ACC112 (cell line): ENCODE measurements around the gene TTYH1.
"Not testable (repeated sequence)": the region's sequence is repeated elsewhere in the genome, so short reads cannot be mapped to it uniquely, and the experiment has no call there.

Source experiments
- H2AFZ ChIP-seq: fragments of 200-600 bp; sonication (generic); one replicate; pipeline ENCODE4 v1.6.0; 2017; ENCODE audit warnings: antibody characterized with exemption, low read length; ENCODE audit not compliant: unreplicated experiment
- H3K27ac ChIP-seq: fragments of 200-600 bp; sonication (generic); 2 replicates; pipeline ENCODE4 v1.5.1; 2014; ENCODE audit warnings: low read depth, mild to moderate bottlenecking, antibody characterized with exemption, low read length, moderate library complexity
- H3K27me3 ChIP-seq: fragments of 200-600 bp; sonication (generic); 2 replicates; pipeline ENCODE4 v1.6.1; 2014; ENCODE audit warnings: mild to moderate bottlenecking, antibody characterized with exemption, low read length, moderate library complexity, mixed read lengths; ENCODE audit not compliant: insufficient read depth
- H3K36me3 ChIP-seq: fragments of 200-600 bp; sonication (generic); 2 replicates; pipeline ENCODE4 v1.6.1; 2016; ENCODE audit warnings: mild to moderate bottlenecking, antibody characterized with exemption, low read length, moderate library complexity, mixed read lengths; ENCODE audit not compliant: insufficient read depth
- H3K4me1 ChIP-seq: fragments of 200-600 bp; sonication (generic); one replicate; pipeline ENCODE4 v1.6.1; 2016; ENCODE audit warnings: low read length, mixed read lengths; ENCODE audit not compliant: insufficient read depth, unreplicated experiment, control insufficient read depth
- H3K4me3 ChIP-seq: fragments of 200-600 bp; sonication (generic); 2 replicates; pipeline ENCODE4 v1.5.1; 2014; ENCODE audit warnings: mild to moderate bottlenecking, low read depth, low read length
- H3K79me2 ChIP-seq: fragments of 200-600 bp; sonication (generic); one replicate; pipeline ENCODE4 v1.6.0; 2016; ENCODE audit warnings: low read length; ENCODE audit not compliant: control insufficient read depth, unreplicated experiment, insufficient read depth

The TTYH1 gene

DNA sequence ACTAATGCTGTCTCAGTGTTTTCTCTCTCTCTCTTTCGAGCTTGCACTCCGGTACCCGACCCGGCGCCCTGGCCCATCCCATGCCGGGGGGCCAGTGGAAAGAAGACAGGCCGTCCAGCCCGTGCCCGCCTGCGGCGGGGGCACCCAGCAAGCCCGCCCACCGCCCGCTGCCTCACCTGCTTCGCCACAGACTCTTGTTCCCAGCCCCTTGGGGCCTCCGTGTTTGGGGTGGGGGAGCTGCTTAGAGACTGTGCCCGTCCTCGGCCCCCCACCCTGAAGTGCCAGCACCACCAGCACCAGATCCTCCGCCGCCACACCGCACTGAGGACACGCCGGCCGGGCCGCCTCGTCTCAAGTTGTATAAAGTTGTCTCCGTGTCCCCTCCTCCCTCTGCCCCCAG is 45.9 kb downstream of the TTYH1 start:
- Histone ChIP-seq H3K27me3 (no peaks in the 10 kb centered on the region), H3K4me3 (no peak overlapping the region), H3K36me3 (no peaks in the 10 kb centered on the region), H3K27ac (no peak overlapping the region), H3K79me2 (peaks cover 12% of the 10 kb centered on the region), H3K4me1 (peaks cover 6% of the 10 kb centered on the region), H2AFZ (no peak overlapping the region)

DNA sequence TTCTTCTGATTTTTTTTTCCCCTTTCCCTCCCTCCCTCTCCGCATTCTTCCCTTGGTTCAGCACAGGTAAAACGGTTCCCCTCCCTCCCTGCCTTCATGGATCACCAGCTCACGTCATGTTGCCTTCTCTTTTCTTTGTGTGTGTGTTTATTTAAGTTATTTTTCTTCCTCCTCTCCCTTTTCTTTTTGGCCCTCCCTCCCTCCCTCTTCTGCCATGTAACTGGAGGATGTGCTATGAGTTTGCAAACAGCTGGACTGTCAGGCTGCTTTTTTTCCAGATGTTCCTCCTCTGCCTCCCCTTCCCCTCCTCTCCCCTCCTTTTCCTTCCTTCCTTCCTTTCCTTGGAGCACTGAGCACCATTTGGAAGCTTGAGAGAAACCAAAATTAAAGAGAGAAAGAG is 46.3 kb downstream of the TTYH1 start:
- Histone ChIP-seq H2AFZ (no peak overlapping the region), H3K36me3 (no peaks in the 10 kb centered on the region), H3K79me2 (peaks cover 12% of the 10 kb centered on the region), H3K27me3 (no peaks in the 10 kb centered on the region), H3K27ac (no peak overlapping the region), H3K4me3 (peak overlapping the region; percentile 80; the same call in 1 of the 2 replicates), H3K4me1 (peaks cover 6% of the 10 kb centered on the region)

DNA sequence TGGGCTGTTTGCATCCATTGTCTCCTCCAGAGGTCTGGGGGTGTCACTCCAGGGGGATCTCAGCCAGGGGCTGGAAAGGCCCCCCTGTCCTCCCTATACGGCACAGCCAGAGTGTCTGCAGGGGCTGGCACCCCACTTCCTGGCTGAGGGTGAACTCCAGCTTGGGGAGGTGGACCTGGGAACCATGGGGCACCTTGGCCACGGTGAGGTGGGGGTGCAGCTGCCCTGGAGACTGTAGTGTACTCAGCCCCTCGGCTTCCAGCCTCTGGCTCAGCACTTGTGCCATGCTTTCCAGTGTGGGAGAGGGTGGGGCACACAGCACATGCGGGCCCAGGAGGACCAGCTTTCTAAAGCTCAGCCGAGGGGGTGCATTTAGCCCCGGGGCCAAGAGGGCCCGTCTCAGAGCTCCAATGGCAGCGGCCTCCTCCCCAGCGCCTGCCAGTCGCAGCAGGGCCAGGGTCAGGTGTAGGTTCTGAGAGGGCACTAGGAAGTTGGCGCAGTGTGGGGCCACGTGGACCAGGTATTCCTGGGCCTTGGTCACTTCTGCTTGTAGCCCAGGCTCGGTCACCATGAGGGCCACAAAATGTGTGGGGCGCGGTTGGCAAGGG is 46.9 kb downstream of the TTYH1 start:
- H3K27ac ChIP-seq: peak overlapping the region; percentile 90; the same call in 1 of the 2 replicates
- peaks cover 12% of the 10 kb centered on the region for H3K79me2 ChIP-seq
- no peak overlapping the region for H2AFZ ChIP-seq
- no peaks in the 10 kb centered on the region for H3K27me3 ChIP-seq
- H3K4me1 ChIP-seq: peaks cover 6% of the 10 kb centered on the region
- peak overlapping the region; percentile 80 for H3K4me3 ChIP-seq
- H3K36me3 ChIP-seq: no peaks in the 10 kb centered on the region

DNA sequence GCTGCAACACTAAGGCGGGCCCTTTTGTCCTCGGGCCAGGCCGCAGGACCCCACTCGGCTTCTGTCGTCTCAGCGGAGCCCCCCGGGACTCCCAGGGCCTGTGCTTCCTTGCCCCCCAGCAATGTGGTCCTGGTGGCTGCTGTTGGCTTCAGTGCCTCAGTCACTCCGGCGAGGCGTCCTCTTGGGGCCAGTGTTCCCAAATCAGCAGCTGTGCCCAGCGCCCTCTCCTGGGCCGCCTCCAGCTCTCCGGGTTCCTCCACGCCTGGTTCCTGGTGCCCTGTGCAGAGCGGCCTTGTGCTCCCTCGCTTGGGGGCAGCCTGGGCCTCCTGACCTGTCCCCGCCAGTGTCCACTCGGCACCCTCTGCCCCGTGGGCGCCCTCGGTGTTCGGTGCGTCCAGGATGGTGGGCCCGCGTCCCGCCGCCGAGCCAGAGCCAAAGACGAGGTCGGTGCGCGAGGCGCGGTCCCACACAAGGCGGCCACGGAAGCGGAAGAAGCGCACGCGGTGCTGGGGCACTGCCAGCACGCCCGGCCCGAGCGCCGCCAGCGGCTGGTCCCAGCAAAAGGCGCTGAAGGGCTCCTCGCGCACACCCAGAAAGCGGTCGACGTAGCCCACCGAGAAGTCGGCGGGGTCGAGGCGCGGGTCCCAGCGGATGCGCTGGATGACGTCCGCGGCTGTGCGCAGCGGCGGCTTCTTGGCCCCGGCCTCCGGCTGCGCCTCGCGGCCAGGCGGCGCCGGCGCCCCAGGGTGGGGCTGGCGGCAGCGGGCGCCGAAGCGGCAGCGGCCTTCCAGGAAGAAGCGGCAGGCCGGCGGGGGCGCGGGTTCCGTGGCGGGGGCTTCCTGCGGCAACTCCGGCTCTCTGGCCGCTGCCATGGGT is 47.6 kb downstream of the TTYH1 start:
- Histone ChIP-seq H3K27me3 (no peaks in the 10 kb centered on the region), H2AFZ (no peak overlapping the region), H3K27ac (peak overlapping the region; percentile 90), H3K36me3 (no peaks in the 10 kb centered on the region), H3K4me3 (peak overlapping the region; percentile 80), H3K79me2 (peaks cover 10% of the 10 kb centered on the region), H3K4me1 (peaks cover 6% of the 10 kb centered on the region)

DNA sequence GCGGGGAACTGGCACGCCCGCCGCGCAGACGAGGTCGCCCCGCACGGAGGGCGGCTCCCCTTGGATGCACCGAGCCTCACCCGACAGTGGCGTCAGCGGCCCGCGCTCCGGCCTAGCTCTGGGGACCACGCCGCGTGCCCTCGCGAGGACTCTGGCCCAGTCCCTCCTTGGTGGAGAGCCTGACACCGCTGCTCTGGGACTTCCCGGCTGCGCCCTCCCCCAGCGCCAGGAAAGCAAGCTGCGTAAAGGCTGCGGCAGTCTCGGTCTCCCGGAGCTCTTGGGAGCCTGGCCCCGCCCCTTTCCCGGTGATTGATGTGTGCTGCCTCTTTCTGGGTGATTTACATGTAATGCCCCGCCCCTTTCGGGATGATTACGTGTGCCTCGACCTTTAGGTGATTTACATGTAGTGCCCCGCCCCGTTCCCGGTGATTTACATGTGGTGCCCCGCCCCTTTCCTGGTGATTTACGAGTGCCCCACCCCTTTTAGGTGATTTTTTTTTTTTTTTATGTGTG is 48.3 kb downstream of the TTYH1 start, which contains the start of gene LENG9:
TSS of gene LENG9 (minus strand) at position 248 of the 513 bp plus-strand sequence. CDS start 252 bp downstream, outside the sequence.
- Histone ChIP-seq H3K36me3 (no peaks in the 10 kb centered on the region), H3K4me3 (peak within 1 kb of the TSS; percentile 80), H3K27ac (peak within 1 kb of the TSS; percentile 90), H3K79me2 (peaks cover 10% of the 10 kb centered on the region), H3K4me1 (peaks cover 6% of the 10 kb centered on the region), H2AFZ (peak within 1 kb of the TSS; percentile 78), H3K27me3 (no peaks in the 10 kb centered on the region)

DNA sequence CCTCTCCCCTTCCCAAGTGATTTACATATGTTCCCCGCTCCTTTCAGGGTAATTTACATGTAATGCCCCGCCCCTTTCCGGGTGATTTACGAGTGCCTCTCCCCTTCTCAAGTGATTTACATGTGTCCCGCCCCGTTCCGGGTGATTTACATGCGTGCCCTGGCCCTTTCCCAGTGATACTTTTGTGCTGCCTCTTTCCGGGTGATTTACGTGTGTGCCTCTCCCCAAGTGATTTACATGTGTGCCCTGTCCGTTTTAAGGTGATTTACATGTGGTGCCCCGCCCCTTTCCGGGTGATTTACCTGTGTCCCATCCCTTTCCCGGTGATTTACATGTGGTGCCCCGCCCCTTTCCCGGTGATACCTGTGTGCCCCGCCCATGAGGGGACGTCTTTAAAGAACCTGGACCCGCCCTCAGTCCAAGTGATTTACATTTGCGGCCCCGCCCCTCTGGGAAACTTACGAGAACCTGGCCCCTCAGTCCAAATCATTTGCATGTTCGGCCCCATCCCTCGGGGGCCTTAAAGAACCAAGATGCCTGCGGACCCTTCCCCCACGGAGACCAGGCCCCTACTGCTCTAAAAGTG is 48.9 kb downstream of the TTYH1 start:
- Histone ChIP-seq H3K27ac (peak overlapping the region; percentile 90), H3K36me3 (no peaks in the 10 kb centered on the region), H3K79me2 (peaks cover 5% of the 10 kb centered on the region), H2AFZ (peak overlapping the region; percentile 78), H3K27me3 (no peaks in the 10 kb centered on the region), H3K4me1 (peaks cover 6% of the 10 kb centered on the region), H3K4me3 (peak overlapping the region; percentile 80)

DNA sequence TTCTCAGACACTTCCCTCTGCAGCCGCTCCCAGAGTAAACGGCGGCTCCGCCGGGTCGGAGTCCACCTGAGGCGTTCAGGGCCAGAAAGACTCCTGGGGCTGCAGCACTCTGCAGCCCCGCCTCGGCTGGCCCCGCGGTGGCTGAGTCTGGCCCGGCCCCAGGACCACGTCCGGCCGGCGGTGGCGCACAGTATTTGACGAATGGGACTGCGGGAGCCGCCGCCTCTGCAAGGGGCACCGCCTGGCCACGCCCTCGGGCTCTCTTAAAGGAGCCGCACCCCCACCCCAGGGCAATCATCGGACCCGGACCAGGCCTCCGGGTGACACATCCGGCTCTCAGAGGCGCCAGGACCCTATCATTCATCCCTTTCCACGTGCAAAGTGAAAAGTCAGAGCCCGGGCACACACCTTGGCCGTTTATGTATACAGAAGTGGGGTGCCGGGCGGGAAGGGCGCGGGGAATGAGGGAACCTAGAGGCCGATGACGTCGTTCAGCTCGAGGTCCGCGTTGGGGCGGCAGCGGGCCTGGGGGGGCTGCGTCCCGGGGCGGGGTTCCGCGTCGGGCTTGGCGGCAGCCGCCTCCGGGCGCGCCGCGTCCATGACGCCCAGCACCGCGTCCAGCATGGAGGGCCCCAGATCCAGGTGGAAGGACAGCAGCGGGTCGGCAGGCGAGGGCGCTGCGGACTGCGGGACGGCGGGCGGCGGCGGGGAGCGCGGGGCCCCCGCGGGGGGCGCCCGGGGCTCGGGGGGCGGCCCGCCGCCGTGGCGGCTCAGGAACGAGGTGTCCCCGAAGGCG is 49.6 kb downstream of the TTYH1 start:
- no peaks in the 10 kb centered on the region for H3K36me3 ChIP-seq
- peaks cover 3% of the 10 kb centered on the region for H3K79me2 ChIP-seq
- H3K27me3 ChIP-seq: no peaks in the 10 kb centered on the region
- H3K27ac ChIP-seq: peak overlapping the region; percentile 90
- H3K4me1 ChIP-seq: peaks cover 6% of the 10 kb centered on the region
- H3K4me3 ChIP-seq: peak overlapping the region; percentile 80
- H2AFZ ChIP-seq: peak overlapping the region; percentile 78

DNA sequence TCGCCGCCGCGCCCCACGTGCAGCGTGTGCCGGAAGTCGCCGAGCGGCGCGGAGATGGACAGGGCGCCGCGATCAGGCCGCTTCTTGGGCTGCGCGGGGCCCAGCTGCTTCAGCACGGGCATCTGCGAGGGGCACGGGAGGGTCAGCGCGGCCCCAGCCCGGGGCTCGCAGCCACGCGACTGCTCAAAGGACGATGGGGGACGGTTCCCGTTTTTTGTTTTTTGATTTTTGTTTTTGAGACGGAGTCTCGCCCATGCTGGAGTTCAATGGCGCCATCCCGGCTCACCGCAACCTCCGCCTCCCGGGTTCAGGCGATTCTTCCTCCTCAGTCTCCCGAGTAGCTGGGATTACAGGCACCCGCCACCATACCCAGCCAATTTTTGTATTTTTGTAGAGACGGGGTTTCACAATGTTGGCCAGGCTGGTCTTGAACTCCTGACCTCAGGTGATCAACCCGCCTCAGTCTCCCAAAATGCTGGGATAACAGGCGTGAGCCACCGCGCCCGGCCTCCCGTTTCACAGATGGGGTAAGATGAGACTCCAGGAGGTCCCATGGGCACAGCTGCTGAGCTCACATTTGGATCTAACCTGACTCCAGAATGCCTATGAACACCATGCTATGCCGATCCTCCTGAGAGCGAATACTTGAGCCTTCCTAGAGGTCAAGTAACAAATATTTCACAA is 50.3 kb downstream of the TTYH1 start:
- peaks cover 6% of the 10 kb centered on the region for H3K4me1 ChIP-seq
- no peaks in the 10 kb centered on the region for H3K36me3 ChIP-seq
- no peak overlapping the region for H3K4me3 ChIP-seq
- no peak overlapping the region for H3K27ac ChIP-seq
- no peak overlapping the region for H2AFZ ChIP-seq
- H3K79me2 ChIP-seq: peaks cover 3% of the 10 kb centered on the region
- H3K27me3 ChIP-seq: no peaks in the 10 kb centered on the region

DNA sequence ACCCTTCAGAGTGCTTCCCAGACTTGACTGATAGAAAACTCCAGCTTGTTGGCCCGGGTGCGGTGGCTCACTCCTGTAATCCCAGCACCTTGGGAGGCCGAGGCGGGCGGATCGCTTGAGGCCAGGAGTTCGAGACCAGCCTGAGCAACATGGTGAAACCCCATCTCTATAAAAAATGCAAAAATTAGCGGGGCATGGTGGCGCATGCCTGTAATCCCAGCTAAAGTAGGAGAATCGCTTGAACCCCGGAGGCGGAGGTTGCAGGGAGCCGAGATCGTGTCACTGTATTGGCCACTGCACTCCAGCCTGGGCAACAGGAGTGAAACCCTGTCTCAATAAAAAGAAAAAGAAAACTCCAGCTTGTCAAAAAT is 50.8 kb downstream of the TTYH1 start:
- H2AFZ ChIP-seq, H3K27ac ChIP-seq, H3K4me3 ChIP-seq: not testable (repeated sequence)

More for the DNA sequence above, 50.8 kb downstream of the TTYH1 start:
- H3K4me1 ChIP-seq, H3K27me3 ChIP-seq, H3K79me2 ChIP-seq, H3K36me3 ChIP-seq: not testable (repeated sequence)
